GM18511 (cell line): ENCODE results near the gene MEF2D.

Source experiments
- ATAC-seq: cut with Tn5 transposase; IDR thresholded peaks from one replicate; pipeline ENCODE4 v1.9.1; 2021; ENCODE audit warnings: mild to moderate bottlenecking, moderate library complexity; ENCODE audit not compliant: unreplicated experiment

The MEF2D gene

DNA sequence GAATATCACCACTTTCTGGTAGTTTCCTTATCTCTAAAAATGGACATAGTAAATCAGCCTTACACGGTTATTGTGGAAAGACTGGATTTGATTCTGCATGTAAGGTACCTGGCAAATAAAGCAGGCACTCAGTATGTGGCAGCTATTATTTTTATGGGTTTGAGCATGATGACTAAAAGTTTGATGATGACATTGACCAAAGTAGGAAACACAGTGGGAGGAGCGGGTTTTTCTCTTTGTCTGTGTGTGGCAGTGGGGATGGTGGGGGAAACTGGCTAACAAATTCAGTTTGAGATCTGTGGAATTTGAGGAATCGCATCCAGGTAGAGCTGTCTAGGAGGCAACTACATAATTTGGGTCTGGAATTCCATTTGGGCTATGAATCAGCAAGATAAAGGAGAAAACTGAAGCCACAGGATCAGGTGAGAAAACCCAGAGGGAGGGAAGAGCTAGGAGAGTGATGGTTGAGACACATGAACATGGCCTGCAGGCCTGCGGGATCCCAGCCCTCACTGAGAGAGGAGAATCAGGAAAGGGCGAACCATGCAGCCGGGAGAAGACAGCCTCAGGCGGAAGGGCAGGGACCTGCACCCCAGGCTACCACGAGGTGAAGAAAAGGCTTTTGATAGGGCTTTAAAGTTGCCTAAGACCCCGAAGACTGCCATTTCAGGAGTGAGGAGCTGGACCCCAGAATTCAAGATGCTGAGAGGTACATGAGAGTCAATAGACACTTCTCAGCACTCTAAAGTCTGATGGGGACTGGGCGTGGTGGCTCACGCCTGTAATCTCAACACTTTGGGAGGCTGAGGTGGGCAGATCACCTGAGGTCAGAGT, 52.2 kb downstream of the MEF2D start:
- no peak for ATAC-seq

DNA sequence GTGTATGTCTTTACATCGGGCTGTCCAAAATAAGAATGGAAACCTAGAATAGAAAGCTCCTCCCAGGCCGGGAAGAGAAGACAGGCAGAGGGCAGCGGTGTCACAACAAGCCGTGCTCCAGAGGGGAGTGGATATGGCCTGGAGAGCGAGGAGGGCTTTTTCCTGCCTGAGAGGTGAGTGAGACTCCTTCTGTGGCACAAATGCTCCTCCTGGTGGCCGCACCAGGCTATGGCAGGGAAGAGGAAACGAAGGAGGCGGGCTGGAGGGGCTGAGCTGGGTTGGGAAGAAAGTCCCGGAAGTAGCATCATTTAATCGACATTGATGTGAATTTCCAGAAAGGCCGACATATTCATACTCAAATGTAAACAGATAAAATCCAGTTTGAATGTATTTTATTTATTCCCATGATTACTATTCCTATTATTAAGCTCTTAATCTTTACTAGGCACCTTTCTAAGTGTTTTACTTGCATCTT, 54.7 kb downstream of the MEF2D start:
- ATAC-seq, result no peak

DNA sequence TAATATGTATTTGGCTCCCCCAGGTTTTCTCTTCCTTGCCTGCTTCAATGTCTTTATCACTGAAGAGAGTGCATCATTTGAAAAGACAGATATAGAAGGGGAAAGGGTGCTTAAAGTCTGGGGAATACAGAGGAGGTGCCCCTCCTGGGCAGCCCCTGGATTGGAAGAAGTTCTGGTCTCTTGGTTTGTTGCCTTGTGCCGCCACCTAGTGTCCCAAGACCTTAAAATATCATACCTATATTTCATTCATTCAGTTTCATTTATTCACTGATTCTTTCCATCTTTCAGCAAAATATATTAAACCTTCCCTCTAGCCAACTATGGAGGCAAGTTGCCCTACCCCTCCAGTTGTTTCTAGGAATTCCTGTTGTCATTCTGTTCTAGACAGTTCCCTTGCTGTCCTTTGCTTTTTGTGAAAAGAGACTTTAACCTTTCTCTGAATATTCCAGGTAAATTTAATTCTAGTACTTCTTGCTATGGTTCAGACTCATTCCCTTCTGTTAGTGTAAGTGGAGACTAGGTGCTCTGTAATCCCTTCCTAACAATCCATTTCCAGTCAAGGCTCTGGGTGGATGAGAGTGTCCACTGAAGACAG, 56.1 kb downstream of the MEF2D start:
- no peak for ATAC-seq

DNA sequence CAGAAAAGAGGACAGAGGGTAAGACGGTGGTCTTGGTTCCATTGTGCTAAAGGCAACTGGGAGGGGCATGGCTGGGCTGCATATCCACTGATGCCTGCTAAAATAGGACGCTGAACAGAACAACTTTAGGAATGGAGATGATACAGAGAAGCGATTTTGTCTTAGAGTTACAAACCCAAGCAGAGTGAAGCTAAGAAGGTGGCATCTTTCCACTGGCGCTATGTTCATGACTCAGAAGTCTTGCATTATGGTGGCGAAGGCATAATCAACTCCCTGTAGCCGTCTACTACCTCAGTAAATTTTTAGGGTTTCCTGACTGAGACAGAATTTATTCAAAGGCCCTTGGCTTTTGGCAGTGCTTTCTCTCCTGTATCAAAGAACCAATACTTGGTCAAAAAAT, 57.3 kb downstream of the MEF2D start:
- ATAC-seq, result no peak

DNA sequence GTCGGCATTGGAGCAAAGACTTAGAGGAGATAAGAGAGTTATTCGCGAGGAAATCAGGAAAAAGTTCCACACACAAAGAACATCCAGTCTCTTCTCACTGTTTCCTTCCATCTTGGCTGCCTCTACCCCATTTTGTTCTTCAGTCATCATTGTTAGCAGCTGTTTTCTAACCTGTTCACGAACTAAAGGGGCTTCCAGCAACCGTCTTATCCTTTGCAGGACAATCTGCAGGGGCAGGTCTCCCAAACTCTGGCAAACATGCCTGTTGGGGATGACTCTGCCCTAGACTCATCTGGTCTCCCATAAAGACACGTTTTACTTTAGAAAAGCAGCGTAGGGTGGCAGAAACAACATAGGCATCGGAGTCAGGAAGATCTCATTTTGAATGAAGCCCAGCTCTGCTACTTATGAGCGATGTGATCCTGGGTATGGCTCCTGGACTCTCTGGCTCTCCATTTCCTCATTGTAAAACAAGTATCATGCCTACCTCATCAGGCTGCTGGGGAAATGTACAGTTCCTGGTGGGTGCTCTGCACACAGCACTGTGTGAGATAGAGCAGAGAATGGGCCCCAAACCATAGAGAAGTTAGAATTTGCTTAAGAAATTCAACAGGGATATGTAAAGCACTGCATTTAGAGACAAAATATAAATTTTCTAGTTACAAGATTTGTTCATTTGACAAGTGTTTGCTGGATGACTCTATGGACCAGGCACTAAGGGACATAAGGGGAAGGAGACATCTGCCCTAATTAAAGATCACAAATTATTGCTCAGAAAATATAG, 59.7 kb downstream of the MEF2D start:
- no peak for ATAC-seq

DNA sequence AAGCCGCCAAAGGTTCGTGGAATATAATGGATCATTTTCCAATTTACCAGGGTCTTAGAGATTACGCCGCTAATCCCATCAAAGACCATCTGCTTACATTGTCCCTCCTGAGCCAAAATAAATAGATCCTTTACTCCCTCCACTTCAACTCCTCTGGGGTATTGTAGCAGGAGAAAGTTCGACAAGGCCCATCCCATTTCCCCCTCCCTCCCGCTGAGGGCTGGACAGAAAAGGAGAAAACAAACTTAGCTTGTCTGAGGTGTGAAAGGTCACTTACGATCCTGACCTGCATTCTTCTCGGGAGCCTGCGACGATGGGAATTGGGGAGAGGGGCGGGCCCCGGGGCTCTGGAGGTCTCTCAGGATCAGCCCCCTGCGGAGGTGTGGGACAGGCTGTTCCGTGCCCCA, 60.8 kb downstream of the MEF2D start:
- ATAC-seq, result no peak

DNA sequence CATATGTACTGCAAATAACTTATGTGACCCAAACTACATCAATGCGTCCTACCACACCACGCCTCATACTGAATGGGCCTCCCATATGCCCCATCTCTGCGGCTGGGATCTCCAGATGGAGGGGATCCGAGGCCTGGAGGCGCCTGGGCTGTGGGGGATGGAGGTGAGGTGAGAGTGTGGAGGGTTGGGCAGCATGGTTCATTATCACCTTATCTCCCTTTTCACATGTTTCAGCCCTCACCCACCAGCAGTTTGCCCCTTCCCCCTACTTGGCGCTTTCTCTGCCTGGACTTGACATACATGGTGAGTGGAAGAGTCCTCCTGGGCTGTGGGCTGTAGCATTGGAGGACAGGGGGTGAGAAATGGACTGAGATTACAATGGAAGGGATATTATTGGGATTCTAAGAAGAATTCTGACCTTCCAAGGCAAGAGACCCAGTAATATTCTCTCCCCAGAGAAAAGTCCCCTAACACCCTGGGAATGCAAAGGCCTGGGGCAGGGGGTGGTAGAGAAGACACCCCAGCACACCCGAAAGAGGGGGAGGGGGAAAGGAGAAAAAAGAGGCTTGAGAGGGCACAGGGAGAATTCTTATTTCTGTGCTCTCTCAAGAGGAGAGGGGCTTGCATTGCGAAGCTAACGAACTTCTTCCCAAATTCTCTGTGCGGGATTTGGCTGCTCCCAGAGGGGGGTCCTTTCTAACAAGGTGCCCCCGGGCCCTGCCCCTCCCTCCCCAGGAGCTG, 61.4 kb downstream of the MEF2D start:
- no peak for ATAC-seq

DNA sequence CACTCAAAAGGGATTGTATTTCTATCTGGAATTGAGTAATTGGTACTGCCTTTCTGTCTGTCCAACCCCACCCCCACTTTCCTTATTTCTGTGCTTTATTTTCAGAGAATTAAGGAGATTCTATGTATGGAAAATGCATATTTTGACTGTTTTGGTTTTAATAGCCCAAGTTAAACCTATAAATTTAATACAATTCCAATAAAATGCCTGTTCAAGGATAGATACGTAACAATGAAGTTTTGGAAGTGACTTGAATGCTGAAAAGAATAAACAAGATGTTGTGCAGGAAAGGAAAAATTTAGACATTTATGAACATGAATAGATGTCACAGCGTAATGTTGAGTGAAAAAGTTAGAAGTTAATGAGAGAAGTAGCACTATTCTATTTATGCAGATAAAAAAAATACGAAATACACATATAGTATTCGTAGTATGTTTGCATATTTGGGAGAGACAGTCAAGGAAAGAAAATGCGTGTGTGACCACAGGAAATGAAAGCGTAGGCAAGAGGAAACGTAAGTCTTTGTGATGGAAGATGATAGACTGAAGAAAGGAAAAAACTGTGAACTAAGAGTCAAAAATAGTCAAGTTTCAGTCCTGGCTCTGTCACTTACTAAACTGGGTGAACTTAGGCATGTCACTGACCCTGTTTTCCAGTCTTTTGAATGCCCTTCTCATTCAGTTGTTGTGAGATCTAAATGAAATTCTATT, 62.1 kb downstream of the MEF2D start:
- ATAC-seq, result no peak

DNA sequence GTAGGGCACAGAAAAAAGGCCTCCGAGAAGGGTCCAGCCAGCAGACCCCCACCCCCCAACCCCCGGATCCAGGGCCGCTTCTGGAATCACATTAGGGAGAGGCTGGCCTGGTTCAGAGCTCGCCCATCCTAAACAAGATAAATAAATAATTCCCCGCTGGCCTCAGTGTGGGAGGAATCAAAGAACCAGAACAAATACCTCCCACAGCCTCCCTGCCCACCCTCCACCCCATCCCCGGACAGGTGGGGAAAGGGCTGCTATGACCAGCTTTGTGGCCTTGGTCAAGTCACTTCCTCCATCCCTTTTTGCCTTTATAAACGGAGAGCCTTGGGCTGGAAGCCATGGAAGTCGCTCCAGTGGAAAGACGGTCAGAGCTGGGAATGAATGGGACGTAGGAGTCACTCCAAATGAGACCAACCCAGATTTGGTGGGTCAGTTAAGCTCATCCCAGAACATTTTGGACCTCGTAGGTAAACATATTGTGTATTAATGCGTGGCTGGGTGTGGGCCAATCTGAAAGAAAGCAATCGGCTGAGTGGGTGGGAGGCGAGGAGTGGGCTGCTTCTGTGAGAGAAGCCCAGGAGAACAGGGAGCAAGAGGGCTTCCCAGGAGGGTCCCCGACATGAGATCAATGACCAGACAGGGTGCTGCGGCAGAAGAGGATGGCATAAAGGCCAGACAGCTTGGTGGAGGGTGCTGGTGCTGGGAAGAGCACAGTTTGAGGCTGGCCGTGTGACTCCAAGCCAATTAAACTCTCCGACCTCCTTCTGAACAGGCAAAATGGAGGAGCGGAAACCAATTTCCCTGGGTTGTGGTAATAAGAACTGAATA, 63.3 kb downstream of the MEF2D start:
- no peak for ATAC-seq

DNA sequence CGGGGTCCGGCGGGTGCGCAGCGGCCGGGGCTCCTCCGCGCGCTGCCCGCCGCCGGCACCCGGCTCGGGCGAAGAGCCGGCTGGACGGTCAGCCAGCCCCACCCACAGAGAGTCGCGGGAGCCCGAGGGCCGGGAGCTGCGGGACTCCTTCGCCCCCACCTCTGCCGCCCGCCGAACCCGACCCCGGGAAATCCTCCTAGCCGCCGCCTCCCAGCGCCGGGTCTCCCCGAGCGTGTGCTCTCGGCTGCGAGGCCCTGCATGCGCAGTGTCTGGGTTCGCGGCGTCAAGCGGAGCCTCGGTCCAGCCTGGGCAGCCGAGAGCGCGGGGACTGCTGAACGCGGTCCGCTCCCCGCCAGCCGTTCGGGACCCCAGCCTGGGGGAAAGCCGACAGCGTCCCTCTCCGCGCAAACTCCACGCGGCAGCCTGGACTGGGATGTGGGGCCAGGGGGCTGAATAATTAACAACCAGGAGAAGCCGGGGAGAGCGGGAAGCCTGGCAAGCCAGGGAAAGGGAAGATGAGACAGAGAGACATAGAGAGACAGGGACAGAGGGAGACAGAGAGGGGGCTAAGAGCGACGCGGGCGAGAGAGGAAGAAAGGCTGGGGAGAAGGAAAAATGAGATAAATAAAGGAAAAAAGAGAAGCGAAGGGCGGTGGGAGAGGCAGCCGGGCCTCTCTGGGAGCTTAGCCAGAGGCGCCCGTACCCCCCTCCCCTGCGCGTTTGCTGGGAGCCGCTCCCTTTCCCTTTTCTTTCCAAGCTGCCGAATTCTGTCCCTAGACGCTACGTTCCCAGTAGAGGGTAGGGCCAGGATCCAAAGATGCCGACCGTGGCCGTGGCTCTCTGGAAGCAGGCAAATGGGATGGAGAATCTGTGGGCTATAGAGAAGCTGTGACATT, 64.2 kb downstream of the MEF2D start:
- ATAC-seq, result no peak

DNA sequence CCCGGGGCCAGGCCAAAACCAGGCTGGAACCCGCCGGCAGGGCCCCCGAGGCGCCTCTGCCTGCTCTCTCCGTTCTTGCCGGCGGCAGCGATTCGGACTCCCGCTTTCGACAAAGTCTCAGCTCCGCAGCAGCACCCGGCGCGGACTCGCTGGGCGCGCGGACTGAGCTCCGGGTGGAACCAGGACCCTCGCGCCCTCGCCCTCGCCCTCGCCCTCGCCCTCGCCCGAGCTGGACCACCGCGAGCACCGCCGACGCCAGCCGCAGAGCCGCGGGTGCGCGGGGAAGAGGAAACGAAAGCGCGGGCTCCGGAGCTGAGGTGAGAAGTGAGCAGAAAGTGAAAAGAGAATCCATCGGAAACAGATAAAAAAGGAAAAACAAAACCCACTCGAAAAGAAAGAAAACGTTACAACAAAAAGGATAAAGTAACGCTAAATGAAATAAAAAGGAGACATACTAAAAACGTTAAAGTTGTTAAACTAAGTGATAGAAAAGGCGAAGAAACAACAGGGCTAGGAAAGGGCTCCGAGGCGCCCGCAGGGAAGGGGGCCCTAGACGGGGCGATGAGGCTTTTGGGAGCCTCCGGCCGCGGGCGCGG, 64.9 kb downstream of the MEF2D start:
- no peak for ATAC-seq

DNA sequence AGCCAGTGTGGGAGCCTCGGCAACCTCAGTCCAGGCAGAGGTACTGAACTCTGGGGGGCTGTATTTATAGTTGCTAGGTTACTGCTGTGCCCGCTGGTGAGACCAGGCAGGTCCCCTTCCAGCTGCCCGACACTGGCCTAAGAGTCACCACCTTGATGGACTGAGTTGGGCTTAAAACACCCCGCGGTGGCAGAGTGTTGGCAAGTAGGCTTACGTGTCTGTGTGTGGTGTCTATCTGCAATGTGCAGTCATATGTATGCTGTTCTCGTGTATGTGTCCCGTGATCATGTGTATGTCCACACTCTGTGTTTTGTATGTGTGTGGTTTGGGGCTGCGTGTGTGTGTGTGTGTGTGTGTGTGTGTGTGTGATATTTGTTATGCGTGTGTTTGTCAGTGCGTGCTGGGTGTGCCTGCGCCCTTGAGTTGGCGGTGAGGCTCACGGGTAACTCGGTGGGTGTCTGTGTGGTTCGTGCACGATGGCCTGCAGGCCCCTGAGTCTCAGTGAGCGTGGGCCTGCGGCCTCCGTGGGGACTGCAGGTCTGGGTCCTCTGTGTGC, 65.5 kb downstream of the MEF2D start:
- ATAC-seq, result no peak

DNA sequence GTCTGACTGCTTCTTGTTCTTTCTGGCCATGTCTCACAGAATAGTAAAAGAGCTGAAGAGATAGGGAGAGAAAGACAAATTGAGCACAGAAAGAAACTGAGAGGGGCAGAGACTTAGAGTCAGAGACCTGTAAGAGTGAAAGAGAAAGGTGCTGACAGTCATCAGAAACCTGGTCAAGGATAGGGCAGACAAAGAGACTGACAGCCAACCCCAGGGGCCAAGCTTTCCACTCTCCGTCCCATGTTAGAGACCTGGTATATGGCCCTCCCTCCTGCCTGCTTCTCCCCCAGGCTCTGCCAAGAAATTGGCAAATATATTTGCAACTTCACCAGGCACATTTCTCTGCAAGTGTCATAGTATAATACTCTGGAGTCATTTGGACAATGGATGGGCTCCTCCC, 67.0 kb downstream of the MEF2D start:
- ATAC-seq, result no peak

DNA sequence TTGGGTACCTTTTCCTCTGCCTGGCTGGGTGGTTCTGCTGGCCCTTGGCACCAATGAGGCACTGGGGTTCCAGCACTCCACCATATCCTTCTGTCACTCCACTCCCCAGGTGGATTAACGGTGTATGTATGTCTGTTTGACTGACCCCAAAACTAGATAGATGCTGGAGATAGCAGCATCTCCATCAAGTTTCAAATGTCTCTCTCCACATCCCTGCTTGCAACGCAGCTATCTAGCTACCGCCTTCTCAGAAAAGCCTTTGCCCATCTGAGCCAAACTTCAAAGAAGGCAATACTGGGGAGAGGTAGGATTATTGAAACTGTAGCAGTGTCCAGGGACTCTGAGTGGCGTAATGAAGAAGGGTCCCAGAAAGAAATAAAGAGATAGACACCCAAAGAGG, 67.5 kb downstream of the MEF2D start:
- no peak for ATAC-seq

DNA sequence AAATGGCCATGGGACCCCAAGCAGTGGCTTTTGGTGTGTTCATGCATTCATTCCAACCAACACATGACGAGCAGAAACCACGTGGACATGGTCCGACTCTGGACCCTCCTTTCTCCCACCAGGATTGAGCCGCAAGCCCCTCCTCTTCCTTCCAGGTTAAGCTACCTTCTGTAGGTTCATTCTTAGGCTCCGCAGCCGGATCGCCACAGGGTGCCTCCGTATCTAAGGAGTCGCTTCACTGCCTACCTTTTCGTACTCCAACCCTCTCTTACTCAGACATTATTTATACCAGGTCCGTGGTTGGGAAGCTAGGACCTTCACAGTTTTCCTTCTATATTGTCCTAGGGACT, 67.9 kb downstream of the MEF2D start:
- ATAC-seq, result no peak

DNA sequence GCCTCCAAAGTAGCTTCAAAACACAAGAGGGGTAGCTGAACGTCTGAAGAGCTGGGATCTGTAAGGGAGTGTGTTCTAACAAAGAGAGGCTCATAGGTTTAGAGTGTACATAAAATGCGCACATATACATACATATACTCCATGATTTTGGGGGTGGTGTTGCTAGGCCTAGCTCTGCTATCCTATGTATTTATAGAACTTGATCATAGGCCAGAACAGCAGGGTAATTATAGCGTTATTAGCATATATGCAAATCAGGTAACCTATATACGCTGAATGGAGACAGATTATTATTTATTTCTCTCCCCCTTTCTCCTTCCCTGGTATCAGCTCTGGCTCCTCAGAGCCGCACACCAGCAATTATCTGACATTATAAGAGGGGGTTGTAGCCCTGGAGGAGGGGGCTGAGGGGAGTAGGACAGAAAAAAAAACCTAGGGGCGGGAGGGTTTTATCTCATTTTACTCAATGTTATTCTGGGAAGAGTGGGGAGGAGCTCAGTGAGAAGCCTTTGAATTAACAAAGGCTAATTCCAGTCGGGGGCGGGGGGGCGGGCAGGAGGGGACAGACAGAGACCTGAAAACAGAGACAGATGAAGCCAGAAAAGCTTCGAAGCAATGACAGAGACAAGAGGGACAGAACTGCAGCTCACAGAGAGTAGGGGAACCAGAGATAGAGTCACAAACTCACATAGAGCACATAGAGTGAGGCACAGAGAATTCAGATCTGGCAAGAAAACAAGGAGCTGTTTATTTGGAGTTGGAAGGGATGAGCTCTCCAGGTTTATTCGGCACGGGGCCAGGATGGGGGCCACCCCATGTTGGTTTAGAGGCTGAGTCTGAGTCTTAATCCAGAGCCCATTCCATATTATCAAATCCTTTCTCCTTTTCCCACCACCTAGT, 68.6 kb downstream of the MEF2D start:
- no peak for ATAC-seq

DNA sequence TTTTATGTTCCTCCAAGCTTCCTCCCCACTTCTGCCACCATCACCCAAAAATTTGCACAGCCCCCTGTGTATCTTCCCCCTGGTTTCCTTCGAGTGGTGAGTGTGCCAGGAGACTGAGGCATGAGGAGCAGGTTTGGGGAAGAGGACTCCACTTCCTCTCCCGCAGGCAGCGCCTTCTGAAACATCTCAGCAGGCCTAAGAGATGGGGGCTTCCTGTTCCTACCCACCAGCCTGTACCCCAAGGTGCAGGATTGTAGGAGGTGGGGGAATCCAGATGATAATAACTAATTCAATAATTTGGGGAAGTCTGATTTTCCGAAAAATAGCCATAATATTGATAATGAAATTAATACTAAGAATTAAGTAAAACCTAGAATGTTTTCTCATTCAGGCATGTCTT, 69.2 kb downstream of the MEF2D start:
- ATAC-seq, result no peak
